GM23338 (cell line): ENCODE measurements around the gene PPP1R3D.
"Not testable (repeated sequence)": the region's sequence is repeated elsewhere in the genome, so short reads cannot be mapped to it uniquely, and the experiment has no call there.

Experiments used
- EZH2 ChIP-seq: fragments of 200-600 bp; sonication (generic); IDR thresholded peaks from one replicate; pipeline ENCODE4 v1.8.0; 2017; ENCODE audit warnings: antibody characterized with exemption, mild to moderate bottlenecking, low read depth; ENCODE audit not compliant: unreplicated experiment
- EZH2phosphoT487 ChIP-seq: fragments of 200-600 bp; sonication (generic); IDR thresholded peaks from one replicate; pipeline ENCODE4 v1.8.1; 2018; ENCODE audit warnings: antibody characterized with exemption; ENCODE audit not compliant: unreplicated experiment
- POLR2AphosphoS5 ChIP-seq: IDR thresholded peaks from 2 replicates; pipeline ENCODE4 v1.6.1; 2016; ENCODE audit warnings: antibody characterized with exemption, low read depth
- TF ChIP-seq, protein P1 (sequence below): IDR thresholded peaks from 2 replicates; pipeline ENCODE4 v1.6.1; 2016; ENCODE audit warnings: antibody characterized with exemption
- TF ChIP-seq, protein P2 (sequence below), 2 experiments: fragments of 200-600 bp in 1 of 2; sonication (generic) in 1 of 2; conservative IDR thresholded peaks; 2 replicates each; pipeline versions ENCODE4 v1.5.1 to v1.6.1; 2016 to 2017; ENCODE audit warnings: antibody characterized with exemption in 2 of 2, low read depth in 2 of 2, mild to moderate bottlenecking in 2 of 2, moderate library complexity in 1 of 2
- TF ChIP-seq, protein P3 (sequence below): IDR thresholded peaks from one replicate; pipeline ENCODE4 v1.6.1; 2018; ENCODE audit warnings: antibody characterized with exemption; ENCODE audit not compliant: unreplicated experiment

DNA sequence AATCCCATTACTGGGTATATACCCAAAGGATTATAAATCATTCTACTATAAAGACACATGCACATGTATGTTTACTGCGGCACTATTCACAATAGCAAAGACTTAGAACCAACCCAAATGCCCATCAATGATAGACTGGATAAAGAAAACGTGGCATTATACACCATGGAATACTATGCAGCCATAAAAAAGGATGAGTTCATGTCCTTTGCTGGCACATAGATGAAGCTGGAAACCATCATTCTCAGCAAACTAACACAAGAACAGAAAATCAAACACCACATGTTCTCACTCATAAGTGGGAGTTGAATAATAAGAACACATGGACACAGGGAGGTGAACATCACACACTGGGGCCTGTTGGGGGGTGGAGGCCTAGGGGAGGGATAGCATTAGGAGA, 50.1 kb downstream of the PPP1R3D start:
- TF ChIP-seq, protein P1, sequence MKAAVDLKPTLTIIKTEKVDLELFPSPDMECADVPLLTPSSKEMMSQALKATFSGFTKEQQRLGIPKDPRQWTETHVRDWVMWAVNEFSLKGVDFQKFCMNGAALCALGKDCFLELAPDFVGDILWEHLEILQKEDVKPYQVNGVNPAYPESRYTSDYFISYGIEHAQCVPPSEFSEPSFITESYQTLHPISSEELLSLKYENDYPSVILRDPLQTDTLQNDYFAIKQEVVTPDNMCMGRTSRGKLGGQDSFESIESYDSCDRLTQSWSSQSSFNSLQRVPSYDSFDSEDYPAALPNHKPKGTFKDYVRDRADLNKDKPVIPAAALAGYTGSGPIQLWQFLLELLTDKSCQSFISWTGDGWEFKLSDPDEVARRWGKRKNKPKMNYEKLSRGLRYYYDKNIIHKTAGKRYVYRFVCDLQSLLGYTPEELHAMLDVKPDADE, result not testable (repeated sequence)
- TF ChIP-seq, protein P2, sequence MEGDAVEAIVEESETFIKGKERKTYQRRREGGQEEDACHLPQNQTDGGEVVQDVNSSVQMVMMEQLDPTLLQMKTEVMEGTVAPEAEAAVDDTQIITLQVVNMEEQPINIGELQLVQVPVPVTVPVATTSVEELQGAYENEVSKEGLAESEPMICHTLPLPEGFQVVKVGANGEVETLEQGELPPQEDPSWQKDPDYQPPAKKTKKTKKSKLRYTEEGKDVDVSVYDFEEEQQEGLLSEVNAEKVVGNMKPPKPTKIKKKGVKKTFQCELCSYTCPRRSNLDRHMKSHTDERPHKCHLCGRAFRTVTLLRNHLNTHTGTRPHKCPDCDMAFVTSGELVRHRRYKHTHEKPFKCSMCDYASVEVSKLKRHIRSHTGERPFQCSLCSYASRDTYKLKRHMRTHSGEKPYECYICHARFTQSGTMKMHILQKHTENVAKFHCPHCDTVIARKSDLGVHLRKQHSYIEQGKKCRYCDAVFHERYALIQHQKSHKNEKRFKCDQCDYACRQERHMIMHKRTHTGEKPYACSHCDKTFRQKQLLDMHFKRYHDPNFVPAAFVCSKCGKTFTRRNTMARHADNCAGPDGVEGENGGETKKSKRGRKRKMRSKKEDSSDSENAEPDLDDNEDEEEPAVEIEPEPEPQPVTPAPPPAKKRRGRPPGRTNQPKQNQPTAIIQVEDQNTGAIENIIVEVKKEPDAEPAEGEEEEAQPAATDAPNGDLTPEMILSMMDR (conservative IDR thresholded peaks at IDR 0.05; ENCODE audit: low read depth in 2 of 2), result not testable (repeated sequence)
- TF ChIP-seq, protein P3, sequence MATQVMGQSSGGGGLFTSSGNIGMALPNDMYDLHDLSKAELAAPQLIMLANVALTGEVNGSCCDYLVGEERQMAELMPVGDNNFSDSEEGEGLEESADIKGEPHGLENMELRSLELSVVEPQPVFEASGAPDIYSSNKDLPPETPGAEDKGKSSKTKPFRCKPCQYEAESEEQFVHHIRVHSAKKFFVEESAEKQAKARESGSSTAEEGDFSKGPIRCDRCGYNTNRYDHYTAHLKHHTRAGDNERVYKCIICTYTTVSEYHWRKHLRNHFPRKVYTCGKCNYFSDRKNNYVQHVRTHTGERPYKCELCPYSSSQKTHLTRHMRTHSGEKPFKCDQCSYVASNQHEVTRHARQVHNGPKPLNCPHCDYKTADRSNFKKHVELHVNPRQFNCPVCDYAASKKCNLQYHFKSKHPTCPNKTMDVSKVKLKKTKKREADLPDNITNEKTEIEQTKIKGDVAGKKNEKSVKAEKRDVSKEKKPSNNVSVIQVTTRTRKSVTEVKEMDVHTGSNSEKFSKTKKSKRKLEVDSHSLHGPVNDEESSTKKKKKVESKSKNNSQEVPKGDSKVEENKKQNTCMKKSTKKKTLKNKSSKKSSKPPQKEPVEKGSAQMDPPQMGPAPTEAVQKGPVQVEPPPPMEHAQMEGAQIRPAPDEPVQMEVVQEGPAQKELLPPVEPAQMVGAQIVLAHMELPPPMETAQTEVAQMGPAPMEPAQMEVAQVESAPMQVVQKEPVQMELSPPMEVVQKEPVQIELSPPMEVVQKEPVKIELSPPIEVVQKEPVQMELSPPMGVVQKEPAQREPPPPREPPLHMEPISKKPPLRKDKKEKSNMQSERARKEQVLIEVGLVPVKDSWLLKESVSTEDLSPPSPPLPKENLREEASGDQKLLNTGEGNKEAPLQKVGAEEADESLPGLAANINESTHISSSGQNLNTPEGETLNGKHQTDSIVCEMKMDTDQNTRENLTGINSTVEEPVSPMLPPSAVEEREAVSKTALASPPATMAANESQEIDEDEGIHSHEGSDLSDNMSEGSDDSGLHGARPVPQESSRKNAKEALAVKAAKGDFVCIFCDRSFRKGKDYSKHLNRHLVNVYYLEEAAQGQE, result not testable (repeated sequence)
- not testable (repeated sequence) for TF ChIP-seq POLR2AphosphoS5, EZH2, EZH2phosphoT487
